DND-41 (cell line): ENCODE measurements around the gene IBSP.

Experiments
- CTCF ChIP-seq: IDR thresholded peaks from 2 replicates; pipeline ENCODE4 v1.5.1; 2012; ENCODE audit warnings: borderline replicate concordance, low read length, moderate library complexity, mild to moderate bottlenecking; ENCODE audit not compliant: poor library complexity, severe bottlenecking; ENCODE audit errors: extremely low read depth
- EZH2 ChIP-seq: IDR thresholded peaks from 3 replicates; pipeline ENCODE4 v1.6.1; 2012; ENCODE audit warnings: borderline replicate concordance, low read depth, mild to moderate bottlenecking, moderate library complexity, low read length, inconsistent platforms; ENCODE audit not compliant: severe bottlenecking

GRCh38 chr4:87781569-87781968 lies 17.8 kb upstream of the IBSP start:
- TF ChIP-seq CTCF (no peak), EZH2 (no peak)
